ENCODE data around the gene OTULINL. TPM values are rescaled to one million over a fixed set of nuclear protein-coding genes. Genes with fewer than 3 reads are reported as not detected.

OTULINL gene
- total and polyA plus RNA-seq, 2 of the 8 experiments (the other 6 are each of a cell fraction or from before 2014, with no cell fraction given), result 3.1 to 8.3 TPM

DNA sequence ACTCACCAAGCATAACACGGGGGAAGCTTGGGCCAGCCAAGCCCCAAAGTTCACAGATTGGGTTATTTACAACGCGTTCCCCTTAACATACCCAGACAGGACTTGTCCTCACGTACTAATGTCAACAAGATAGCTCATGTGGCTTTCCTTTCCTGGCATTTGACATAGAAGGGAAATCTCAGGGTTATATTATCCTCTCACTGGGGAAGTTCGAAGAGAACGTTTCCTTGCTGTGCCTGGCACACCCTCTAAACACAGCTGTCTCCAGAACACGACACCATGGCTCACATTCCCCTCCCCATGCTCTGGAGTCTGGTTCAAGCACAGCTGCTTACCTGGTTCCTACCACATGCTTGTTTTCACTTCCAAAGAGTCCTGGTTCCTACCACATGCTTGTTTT is 46.8 kb upstream of the OTULINL start:
- no peak overlapping the region for H3K27ac ChIP-seq (ENCODE audit: low read depth, low read length)
- POLR2A ChIA-PET (ENCODE audit: partially characterized antibody), result no interaction called here

More for the DNA sequence above, 46.8 kb upstream of the OTULINL start:
- Histone ChIP-seq H4K5ac (ENCODE audit: insufficient read length, low read depth, low read length) (no peak overlapping the region), H2AFZ (ENCODE audit: low read length) (peak overlapping the region; percentile 95), H3K9ac (replicated peaks in 1 of 4; ENCODE audit: extremely low read depth in 1 of 4, low read depth in 3 of 4, low read length in 3 of 4) (no peak overlapping the region), H3K4me3 (ENCODE audit: extremely low read depth in 1 of 4, insufficient read depth in 2 of 4, low read depth in 3 of 4, low read length in 4 of 4) (no peak overlapping the region), H3K4ac (replicated peaks; ENCODE audit: insufficient read length, low read depth, low read length) (no peak overlapping the region), H2BK12ac (ENCODE audit: low read depth, low read length) (no peak overlapping the region), H3K79me2 (ENCODE audit: control insufficient read depth in 1 of 2, insufficient read depth in 2 of 2, low read length in 2 of 2) (no peaks in the 10 kb centered on the region), H2BK15ac (ENCODE audit: low read length) (no peak overlapping the region), H3K27me3 (replicated peaks in 1 of 4; ENCODE audit: control insufficient read depth in 3 of 4, extremely low read depth in 1 of 4, insufficient read depth in 3 of 4, low read length in 3 of 4) (no peaks in the 10 kb centered on the region; a peak in 1 of 7 replicates), H3K36me3 (ENCODE audit: control insufficient read depth in 2 of 4, insufficient read depth in 4 of 4, low read length in 3 of 4) (no peaks in the 10 kb centered on the region), H3K23ac (ENCODE audit: insufficient read length) (no peak overlapping the region), H3K4me1 (replicated peaks in 1 of 4; ENCODE audit: control insufficient read depth in 3 of 4, insufficient read depth in 4 of 4, low read length in 3 of 4) (peaks cover 0 to 7% (median under 1%) of the 10 kb centered on the region in 4 experiments; a peak in 1 of 7 replicates), H4K8ac (ENCODE audit: extremely low read depth, insufficient read depth, low read length) (no peak overlapping the region), H4K20me1 (replicated peaks in 1 of 2; ENCODE audit: control insufficient read depth in 1 of 2, insufficient read depth in 2 of 2, low read length in 2 of 2) (no peaks in the 10 kb centered on the region), H2BK120ac (replicated peaks; ENCODE audit: low read depth, low read length) (no peak overlapping the region), H3K79me1 (ENCODE audit: low read depth, low read length) (no peaks in the 10 kb centered on the region), H3K4me2 (ENCODE audit: insufficient read depth in 1 of 2, low read depth in 2 of 2, low read length in 2 of 2) (no peak overlapping the region), H3K9me3 (ENCODE audit: insufficient read depth in 2 of 2, low read depth in 1 of 2, low read length in 1 of 2) (no peaks in the 10 kb centered on the region), H4K91ac (replicated peaks; ENCODE audit: insufficient read length, low read length) (no peak overlapping the region), H3K56ac (replicated peaks; ENCODE audit: insufficient read length, low read depth, low read length) (no peak overlapping the region), H2BK5ac (ENCODE audit: low read depth, low read length) (no peak overlapping the region), H2BK20ac (ENCODE audit: low read length) (no peak overlapping the region), H2AK5ac (ENCODE audit: low read depth, low read length) (no peak overlapping the region), H3K23me2 (ENCODE audit: low read depth, low read length) (no peaks in the 10 kb centered on the region), H3K14ac (ENCODE audit: insufficient read length) (no peak overlapping the region), H3K18ac (ENCODE audit: extremely low read depth, low read length) (no peak overlapping the region)
- FAIRE-seq (no peak), DNase-seq (ENCODE audit: low read depth in 1 of 2, low spot score in 2 of 2) (no peak)
- CTCF ChIA-PET (ENCODE audit: partially characterized antibody), result interaction anchor here (1.4 to 2.5 kb wide), 3 partner anchors 9 to 114 kb away, joined by 4 to 8 read pairs (median 4); no protein-coding TSS in a partner anchor
- TF ChIP-seq JUND (IDR thresholded peaks at IDR 0.05; ENCODE audit: low read length), result no peak
- no peak for TF ChIP-seq CBX8 (IDR thresholded peaks at IDR 0.05; ENCODE audit: borderline replicate concordance, low read depth, low read length)
- TF ChIP-seq, protein P1, sequence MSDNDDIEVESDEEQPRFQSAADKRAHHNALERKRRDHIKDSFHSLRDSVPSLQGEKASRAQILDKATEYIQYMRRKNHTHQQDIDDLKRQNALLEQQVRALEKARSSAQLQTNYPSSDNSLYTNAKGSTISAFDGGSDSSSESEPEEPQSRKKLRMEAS (IDR thresholded peaks at IDR 0.05), result 0 out of 2 replicates have a peak, but pooled peaks have one; percentile 17
- TF ChIP-seq NANOG (IDR thresholded peaks at IDR 0.05; ENCODE audit: insufficient read depth, low read depth, low read length, poor library complexity, severe bottlenecking), result no peak
- TF ChIP-seq TEAD4 (IDR thresholded peaks at IDR 0.05; ENCODE audit: low read depth, low read length), result no peak
- WGBS, 2 experiments (ENCODE audit: extremely low coverage in 1 of 2, insufficient coverage in 1 of 2, insufficient read length in 1 of 2, insufficient replicate concordance in 2 of 2, low coverage in 1 of 2, low lambda C conversion rate in 2 of 2, missing lambda C conversion rate in 1 of 2), result 82% methylated on average over 7 of the region's 7 CpGs; no CpG with 5 or more reads in 1 of the 2 experiments

Data from H1 (cell line).